DND-41 (cell line): ENCODE data around the gene SLC25A26.

Experiments
- EZH2 ChIP-seq: IDR thresholded peaks from 3 replicates; pipeline ENCODE4 v1.6.1; 2012; ENCODE audit warnings: borderline replicate concordance, low read depth, mild to moderate bottlenecking, moderate library complexity, low read length, inconsistent platforms; ENCODE audit not compliant: severe bottlenecking
- TF ChIP-seq, protein P1 (sequence below): IDR thresholded peaks from 2 replicates; pipeline ENCODE4 v1.5.1; 2012; ENCODE audit warnings: borderline replicate concordance, low read length, moderate library complexity, mild to moderate bottlenecking; ENCODE audit not compliant: poor library complexity, severe bottlenecking; ENCODE audit errors: extremely low read depth

DNA sequence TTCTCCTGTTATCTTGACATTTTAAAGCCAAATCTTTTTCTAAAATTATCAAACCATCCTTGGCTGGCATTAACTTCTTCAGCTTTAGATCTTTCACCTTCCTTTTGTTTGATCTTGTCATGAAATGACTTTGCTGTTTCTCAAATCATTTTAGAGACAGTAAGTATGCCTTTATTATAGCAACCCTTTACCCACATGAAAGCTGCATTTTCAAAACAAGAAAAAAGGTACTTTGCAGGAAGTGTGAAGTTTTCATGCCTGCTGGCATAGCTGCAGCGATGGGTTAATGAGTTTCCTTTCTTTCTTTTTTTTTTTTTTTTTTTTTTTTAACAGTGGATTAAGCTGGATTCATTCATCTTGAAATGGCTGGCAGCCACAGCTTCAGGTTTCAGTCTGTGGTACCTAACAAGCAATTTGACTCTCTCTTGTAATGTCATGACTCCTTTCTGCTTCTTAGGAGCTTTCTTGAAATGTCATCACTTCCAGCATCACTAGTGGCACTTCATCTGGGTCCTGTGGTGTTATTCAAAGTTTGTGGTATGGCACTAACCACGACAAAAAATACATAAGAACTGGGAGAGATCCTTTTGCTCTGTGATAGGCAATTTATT lies 18.8 kb downstream of the SLC25A26 start:
- no peak for TF ChIP-seq EZH2
- TF ChIP-seq, protein P1, sequence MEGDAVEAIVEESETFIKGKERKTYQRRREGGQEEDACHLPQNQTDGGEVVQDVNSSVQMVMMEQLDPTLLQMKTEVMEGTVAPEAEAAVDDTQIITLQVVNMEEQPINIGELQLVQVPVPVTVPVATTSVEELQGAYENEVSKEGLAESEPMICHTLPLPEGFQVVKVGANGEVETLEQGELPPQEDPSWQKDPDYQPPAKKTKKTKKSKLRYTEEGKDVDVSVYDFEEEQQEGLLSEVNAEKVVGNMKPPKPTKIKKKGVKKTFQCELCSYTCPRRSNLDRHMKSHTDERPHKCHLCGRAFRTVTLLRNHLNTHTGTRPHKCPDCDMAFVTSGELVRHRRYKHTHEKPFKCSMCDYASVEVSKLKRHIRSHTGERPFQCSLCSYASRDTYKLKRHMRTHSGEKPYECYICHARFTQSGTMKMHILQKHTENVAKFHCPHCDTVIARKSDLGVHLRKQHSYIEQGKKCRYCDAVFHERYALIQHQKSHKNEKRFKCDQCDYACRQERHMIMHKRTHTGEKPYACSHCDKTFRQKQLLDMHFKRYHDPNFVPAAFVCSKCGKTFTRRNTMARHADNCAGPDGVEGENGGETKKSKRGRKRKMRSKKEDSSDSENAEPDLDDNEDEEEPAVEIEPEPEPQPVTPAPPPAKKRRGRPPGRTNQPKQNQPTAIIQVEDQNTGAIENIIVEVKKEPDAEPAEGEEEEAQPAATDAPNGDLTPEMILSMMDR = no peak
